TTC549 (cell line): Measurements from ENCODE around the gene DNAJB8.

Source experiments
- FAIRE-seq: peaks from 2 replicates; lab custom pipeline; 2012; peaks lifted over from hg19 to GRCh38; lab: Jason Lieb, UNC

Gene DNAJB8

DNA sequence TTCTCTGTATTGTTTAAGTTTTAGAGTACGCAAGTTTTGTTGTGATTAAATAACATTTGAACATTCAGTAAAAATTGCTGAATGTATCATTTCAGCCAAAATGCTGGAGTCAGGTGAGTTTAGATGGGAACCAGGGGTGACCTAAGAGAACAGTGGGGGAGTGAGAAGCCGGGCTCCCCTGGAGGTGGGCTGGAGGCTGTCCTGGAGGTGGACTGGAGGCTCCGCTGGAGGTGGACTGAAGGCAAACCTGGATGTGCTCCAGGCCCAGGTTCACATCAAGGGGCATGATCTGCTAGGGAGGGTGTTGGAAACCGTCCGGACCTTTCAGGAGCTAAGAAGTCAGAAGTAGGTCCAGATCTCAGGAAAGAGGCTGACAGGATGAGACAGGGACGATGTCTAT is 23.7 kb downstream of the DNAJB8 start:
- FAIRE-seq, result no peak

GRCh38 chr3:128442070-128442469 is 24.6 kb downstream of the DNAJB8 start:
- FAIRE-seq, result no peak

GRCh38 chr3:128439226-128439625 is 27.5 kb downstream of the DNAJB8 start:
- no peak for FAIRE-seq

DNA sequence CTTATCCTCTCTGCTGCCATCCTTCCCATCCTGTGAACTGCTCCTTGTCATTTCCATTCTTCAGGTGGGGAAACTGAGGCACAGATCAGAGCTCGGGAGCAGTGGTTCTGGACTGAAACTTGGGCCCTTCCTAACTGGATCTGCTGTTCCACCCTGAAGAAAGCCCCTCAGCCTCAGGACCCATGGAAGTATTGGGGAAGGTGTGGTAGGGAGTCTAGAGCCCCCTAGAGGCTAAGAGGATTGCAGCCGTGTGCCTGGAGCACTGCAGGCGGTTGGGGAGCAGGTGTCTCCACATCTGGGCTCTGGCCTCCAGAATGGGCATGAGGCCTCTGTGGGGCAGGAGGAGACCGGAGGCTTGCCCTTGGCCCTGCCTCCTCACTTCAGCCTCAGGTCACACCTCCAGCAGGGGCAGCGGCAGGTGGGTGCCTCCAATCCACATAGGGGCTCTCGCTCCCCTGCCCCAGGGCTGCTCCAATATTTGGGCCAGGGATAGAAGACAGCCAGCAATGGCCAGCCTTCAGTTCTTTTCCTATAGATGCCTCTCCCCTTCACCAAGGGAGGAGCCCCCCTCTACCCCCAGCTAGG is 28.1 kb downstream of the DNAJB8 start:
- no peak for FAIRE-seq

DNA sequence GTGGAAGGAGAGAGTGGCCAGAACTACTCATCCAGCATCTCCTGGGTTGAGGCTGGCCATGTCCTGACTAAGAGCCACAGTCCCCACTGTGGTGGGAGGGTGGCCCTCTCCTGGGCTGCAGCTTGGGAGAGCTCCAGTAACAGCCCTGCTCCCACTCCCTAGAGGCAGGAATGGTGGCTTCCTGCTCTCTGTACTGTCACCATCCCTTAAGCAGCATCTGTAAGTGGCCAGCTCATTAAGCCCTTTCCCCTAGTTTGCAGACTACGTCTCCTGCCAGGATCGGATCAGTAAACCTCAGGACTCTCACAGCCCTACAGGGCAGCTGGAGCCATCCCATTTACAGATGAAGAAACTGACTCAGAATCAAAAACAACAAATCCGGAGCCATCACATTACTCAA is 30.5 kb downstream of the DNAJB8 start:
- no peak for FAIRE-seq

DNA sequence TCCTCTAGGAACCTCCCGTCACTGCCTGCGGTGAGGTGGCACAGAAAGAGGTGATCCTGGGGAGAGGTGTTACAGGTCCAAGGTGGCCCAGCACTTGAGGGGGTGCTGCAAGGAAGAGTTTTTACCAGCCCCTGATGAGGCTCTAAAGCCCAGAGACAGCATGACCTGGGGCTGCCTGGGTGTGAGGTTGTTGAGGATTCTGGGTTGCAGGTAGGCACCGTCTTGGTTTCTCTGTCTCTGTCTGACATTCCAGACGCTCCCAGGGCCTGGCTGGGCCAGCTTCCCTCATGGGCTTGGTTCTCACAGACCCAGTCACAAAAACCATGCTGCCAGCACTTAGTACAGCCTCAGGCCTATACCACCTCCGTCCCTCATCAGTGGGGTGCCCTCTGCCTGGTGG is 31.1 kb downstream of the DNAJB8 start:
- no peak for FAIRE-seq

DNA sequence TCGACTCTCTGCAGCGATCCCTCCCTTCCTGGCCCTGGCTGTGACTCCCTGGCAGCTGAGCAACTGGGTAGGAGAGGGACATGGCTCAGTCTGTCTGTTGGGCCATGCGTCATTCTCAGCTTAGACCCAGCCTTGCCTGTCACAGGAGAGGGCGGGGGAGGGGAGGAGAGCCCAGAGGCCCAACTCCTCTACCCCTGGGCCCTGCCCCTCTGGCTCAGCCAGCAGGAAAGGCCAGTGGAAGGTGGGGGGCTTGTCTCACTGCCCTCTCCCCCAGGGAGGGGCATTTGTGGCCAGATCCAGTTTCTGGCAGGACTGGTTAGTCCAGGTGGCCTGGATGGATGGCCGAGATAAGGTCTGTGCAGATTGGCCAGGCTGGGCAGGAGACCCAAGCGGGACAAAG is 31.6 kb downstream of the DNAJB8 start:
- no peak for FAIRE-seq

- no peak for FAIRE-seq
Measured at GRCh38 chr3:128434524-128434923, 32.2 kb downstream of the DNAJB8 start.

GRCh38 chr3:128433837-128434165 is 32.9 kb downstream of the DNAJB8 start:
- no peak for FAIRE-seq

GRCh38 chr3:128432971-128433836 is 33.5 kb downstream of the DNAJB8 start:
- no peak for FAIRE-seq

DNA sequence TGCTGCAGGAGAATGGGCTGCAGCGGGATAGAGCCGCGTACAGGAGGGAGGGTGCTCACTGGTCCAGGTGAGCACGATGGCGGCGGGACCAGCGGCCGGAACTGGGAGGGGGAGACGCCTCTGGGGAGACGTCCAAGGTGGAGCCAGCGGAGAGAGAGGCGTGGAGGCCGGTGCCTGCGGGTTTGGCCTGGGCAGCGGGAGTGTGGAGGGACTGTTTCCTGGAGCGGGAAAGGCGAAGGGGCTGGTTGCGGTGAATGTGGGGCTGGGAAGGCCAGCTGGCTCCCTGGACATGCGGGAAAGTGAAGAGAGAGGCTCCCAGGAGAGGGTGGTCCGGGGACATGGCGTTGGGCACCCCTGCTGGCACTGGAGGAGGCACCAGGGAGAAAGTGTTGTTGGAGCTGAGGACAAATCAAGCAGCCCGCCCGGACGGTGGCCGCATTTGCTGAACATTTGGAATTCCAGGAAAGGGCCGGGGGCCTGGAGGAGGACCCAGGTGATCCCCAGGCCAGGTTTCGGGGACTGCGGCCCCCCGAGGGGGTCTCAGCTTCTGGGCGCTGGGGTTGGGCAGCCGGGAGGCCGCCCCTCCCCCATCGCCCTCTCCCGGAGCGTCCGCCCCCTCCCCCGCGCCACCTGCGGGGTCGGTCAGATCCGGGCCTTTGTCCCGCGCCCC is 34.3 kb downstream of the DNAJB8 start:
- FAIRE-seq, result no peak

- no peak for FAIRE-seq
Measured at GRCh38 chr3:128431803-128432300, 34.8 kb downstream of the DNAJB8 start.

GRCh38 chr3:128430731-128431130 is 36.0 kb downstream of the DNAJB8 start:
- FAIRE-seq, result no peak

DNA sequence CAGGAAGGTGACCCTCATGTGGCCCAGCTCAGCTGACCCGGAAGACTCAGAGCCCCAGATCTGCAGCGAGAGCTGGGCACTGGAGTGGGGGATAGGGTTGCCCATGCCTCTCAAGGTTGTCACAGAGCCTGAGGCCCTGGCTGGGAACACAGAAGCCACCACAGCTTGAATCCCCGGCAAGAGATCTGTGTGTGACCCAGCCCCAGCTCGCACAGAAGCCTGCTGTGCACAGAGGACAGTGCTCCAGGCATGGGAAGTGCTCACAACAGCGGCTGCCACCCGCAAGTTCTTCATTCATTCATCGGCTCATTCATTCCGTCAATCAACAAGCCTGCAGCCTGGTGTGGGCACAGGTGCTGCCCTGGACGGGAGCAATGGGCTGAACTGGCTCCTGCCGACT is 36.4 kb downstream of the DNAJB8 start:
- no peak for FAIRE-seq

GRCh38 chr3:128429751-128430150 is 36.9 kb downstream of the DNAJB8 start:
- FAIRE-seq, result no peak

DNA sequence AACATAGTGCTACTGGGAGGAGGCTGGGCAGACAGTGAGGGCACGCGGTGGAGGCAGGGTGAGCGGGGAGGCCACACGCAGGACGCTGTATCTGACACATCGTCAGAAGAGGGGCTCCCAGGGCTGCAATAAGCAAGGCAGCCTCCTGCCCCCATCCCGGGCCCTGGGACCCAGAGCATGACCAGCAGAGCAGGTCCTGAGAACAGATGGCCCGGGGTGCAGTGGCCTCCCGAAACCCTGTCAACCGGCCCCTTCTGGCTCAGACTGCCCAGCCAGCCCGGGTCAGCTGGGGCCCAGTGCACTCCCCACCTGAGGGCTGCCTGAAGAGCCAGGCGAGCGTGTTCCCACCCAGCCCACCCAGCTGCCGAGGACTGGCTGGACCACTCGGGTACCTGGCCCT is 37.4 kb downstream of the DNAJB8 start:
- no peak for FAIRE-seq

GRCh38 chr3:128427872-128428822 is 38.5 kb downstream of the DNAJB8 start:
- no peak for FAIRE-seq

GRCh38 chr3:128427175-128427857 is 39.4 kb downstream of the DNAJB8 start:
- no peak for FAIRE-seq

- FAIRE-seq, result no peak
Measured at GRCh38 chr3:128426128-128426921, 40.4 kb downstream of the DNAJB8 start.

GRCh38 chr3:128425846-128426127 is 40.9 kb downstream of the DNAJB8 start:
- no peak for FAIRE-seq
